Measurements from ENCODE around the gene DOCK7.

The DOCK7 gene

GRCh38 chr1:62481681-62482080 lies 206.5 kb downstream of the DOCK7 start:
- in situ Hi-C loops (cut with MboI; ENCODE audit: low sequenced_read_pairs), result no loop called here

GRCh38 chr1:62476525-62477219 lies 211.5 kb downstream of the DOCK7 start:
- in situ Hi-C loops (cut with MboI; ENCODE audit: low sequenced_read_pairs), result no loop called here

GRCh38 chr1:62467092-62467491 lies 221.1 kb downstream of the DOCK7 start:
- in situ Hi-C loops (cut with MboI; ENCODE audit: low sequenced_read_pairs), result no loop called here

GRCh38 chr1:62462370-62462769 lies 225.8 kb downstream of the DOCK7 start:
- in situ Hi-C loops (cut with MboI; ENCODE audit: low sequenced_read_pairs), result no loop called here

GRCh38 chr1:62457955-62458354 lies 230.2 kb downstream of the DOCK7 start:
- in situ Hi-C loops (cut with MboI; ENCODE audit: low sequenced_read_pairs), result no loop called here

- in situ Hi-C loops (cut with MboI; ENCODE audit: low sequenced_read_pairs), result no loop called here
These were observed 235.2 kb downstream of the DOCK7 start for GRCh38 chr1:62452951-62453350.

- in situ Hi-C loops (cut with MboI; ENCODE audit: low sequenced_read_pairs), result no loop called here
These were observed 237.9 kb downstream of the DOCK7 start for GRCh38 chr1:62450301-62450700.

- in situ Hi-C loops (cut with MboI; ENCODE audit: low sequenced_read_pairs), result no loop called here
These were observed 239.8 kb downstream of the DOCK7 start for GRCh38 chr1:62448221-62448933.

- in situ Hi-C loops (cut with MboI; ENCODE audit: low sequenced_read_pairs), result no loop called here
These were observed 243.5 kb downstream of the DOCK7 start for GRCh38 chr1:62444701-62445100.

GRCh38 chr1:62439652-62440371 lies 248.4 kb downstream of the DOCK7 start:
- in situ Hi-C loops (cut with MboI; ENCODE audit: low sequenced_read_pairs), result no loop called here

GRCh38 chr1:62438163-62438562 lies 250.0 kb downstream of the DOCK7 start:
- in situ Hi-C loops (cut with MboI; ENCODE audit: low sequenced_read_pairs), result no loop called here

GRCh38 chr1:62437273-62437940 lies 250.8 kb downstream of the DOCK7 start:
- in situ Hi-C loops (cut with MboI; ENCODE audit: low sequenced_read_pairs), result no loop called here

GRCh38 chr1:62436466-62437272 lies 251.5 kb downstream of the DOCK7 start, which contains the start of gene USP1:
Gene USP1, plus strand, starts transcription at chr1:62437049. Its CDS starts 2,819 bp downstream, at chr1:62439868.
- in situ Hi-C loops (cut with MboI; ENCODE audit: low sequenced_read_pairs), result no loop called here

- in situ Hi-C loops (cut with MboI; ENCODE audit: low sequenced_read_pairs), result no loop called here
These were observed 252.1 kb downstream of the DOCK7 start for GRCh38 chr1:62436039-62436465.

- in situ Hi-C loops (cut with MboI; ENCODE audit: low sequenced_read_pairs), result no loop called here
These were observed 252.8 kb downstream of the DOCK7 start for GRCh38 chr1:62435231-62436038.

GRCh38 chr1:62434618-62435001 lies 253.6 kb downstream of the DOCK7 start:
- in situ Hi-C loops (cut with MboI; ENCODE audit: low sequenced_read_pairs), result no loop called here

GRCh38 chr1:62433861-62434617 lies 254.1 kb downstream of the DOCK7 start:
- in situ Hi-C loops (cut with MboI; ENCODE audit: low sequenced_read_pairs), result no loop called here

- in situ Hi-C loops (cut with MboI; ENCODE audit: low sequenced_read_pairs), result no loop called here
These were observed 258.6 kb downstream of the DOCK7 start for GRCh38 chr1:62429581-62429980.

- in situ Hi-C loops (cut with MboI; ENCODE audit: low sequenced_read_pairs), result no loop called here
These were observed 259.8 kb downstream of the DOCK7 start for GRCh38 chr1:62428351-62428750.

Data from HL-60/S4 treated with retinoic acid at 250 ng/mL for 4 days and 3 days (cell line).